ENCODE data around the gene RTP2.

Gene RTP2

DNA sequence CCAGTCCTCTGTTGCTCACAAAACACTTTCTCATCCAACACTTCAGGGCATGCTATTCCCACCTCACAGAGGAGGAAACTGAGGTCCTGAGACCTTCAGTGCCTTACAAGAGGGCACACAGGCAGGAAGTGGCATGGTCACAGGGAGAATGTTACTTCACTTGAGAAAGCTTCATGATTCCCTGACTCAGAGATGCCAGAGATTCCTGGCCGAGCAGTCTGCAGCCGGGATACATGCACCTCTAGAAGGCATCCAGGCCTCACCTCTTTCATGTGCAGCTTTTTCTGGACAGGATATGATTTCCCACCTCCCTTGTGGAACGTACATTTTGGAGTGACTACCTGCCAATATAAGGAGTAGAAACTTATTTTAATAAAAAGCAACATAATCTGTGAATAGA is 29.3 kb downstream of the RTP2 start:
- no peak for DNase-seq

DNA sequence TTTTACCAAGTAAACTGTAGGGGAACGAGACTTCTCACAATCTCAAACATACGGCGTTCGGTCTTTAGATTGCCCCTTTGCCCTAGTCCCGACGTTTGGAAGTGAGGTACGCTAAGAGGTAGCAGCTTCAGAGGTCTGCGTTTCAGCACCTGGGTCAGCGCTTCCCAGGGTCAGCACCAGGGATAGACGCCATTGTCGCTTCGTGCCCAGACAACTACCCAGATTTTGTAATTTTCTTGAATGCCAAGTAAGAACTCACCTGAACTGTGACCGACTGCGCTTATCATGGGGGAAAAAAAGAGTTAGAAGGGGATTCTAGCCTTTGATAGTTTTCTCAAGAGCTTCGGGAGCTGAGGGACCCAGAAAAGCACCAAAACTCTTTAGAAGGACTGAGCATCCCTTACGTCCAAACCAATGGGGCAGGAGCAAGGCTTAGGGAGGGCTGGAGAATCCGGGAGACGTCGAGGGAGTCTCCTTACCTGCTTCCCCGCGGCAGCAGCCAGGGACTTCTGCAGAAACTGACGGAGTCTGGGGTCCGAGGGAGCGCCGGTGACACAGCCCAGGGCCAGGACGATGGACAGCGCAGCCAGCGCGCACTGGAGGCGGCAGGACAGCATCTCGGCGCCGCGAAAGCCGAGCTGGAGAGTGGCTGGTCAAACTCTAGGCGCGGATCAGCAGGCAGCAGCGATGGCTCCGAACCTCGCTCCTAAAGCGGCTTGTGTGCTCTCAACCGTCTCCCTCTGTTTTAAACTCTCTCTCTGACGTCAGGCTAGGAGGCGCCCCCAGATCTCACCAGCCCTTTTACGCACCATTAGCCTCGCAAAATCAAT is 32.5 kb downstream of the RTP2 start, which contains the start of gene SST:
Gene SST (minus strand): TSS at position 720 of the 830 bp plus-strand sequence. CDS start 103 bp downstream, at position 617.
- DNase-seq: peak in 8 of 58 donors; percentile 1 to 8 (median 2)

- no peak for DNase-seq
Measured at GRCh38 chr3:187667526-187667925, 34.8 kb downstream of the RTP2 start.

- DNase-seq: no peak
Measured at GRCh38 chr3:187665764-187666402, 36.5 kb downstream of the RTP2 start.

GRCh38 chr3:187665010-187665409 is 37.3 kb downstream of the RTP2 start:
- DNase-seq: no peak

DNA sequence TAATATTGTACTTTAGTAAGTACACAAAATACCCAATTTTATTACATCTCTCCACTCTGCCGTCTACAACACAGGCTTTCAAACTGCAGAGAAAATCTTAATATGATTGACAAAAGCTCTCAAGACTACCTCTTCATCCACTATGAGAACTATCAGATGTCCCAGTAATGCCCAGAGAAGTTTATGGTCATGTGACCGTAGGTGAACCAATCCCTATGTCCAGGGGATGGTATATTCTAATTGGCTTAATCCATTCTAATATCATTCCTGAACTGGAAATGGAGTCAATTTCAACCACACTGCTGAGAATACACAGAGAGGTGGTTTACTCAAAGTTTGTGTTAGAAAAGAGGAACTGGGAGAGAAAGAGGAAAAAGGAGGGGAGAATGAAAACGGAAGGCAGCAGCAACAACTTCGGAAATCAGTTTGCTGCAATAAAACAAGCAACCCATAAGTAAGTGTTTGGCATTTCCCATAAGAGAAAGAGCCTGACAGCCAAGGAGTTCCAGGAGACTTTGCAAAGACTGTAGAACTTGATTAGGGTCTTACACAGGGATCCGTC is 39.4 kb downstream of the RTP2 start:
- DNase-seq: no peak

GRCh38 chr3:187661267-187661666 is 41.1 kb downstream of the RTP2 start:
- no peak for DNase-seq

DNA sequence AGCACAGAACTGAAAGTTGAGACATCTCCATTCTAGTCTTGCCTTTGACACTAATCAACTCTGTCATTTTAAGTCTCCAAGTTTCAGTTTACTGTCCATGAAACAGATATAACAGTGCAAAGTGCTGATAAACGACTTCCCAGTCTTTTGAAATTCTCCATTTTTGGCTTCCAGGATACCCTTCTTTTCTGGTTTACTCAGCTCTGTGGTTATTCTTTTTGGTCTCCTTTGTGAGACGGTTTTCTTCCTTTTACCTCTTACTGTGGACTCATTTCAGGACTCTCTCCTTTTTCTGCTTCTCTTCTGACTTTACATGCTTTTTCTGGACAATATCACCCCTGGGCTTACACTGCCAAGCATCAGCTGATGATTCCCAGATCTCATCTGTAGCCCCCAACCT is 51.1 kb downstream of the RTP2 start:
- no peak for DNase-seq

All from anterior cingulate cortex (tissue), 58 donors.